ENCODE results near the gene SSBP4.

DNA sequence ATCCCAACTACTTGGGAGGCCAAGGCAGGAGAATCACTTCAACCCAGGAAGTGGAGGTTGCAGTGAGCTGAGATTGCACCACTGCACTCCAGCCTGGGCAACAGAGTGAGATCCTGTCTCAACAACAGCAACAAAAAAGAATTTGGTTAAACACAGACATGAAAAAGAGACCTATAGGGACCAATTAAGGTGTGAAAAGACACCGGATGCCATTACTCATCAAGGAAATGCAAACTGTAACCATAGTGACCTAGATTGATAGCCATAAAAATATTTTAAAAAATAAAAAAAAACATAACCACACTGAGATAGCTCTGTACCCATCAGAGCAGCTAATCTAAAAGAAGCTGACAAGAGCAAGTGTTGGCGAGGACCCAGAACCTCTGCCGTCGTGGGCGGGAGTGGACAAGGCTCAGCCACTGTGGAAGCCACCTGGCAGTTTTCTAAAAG is 55.8 kb downstream of the SSBP4 start:
- no peak for TF ChIP-seq GATA2 (IDR thresholded peaks at IDR 0.05; ENCODE audit: low read depth, low read length)
- no peak for TF ChIP-seq GATA3 (IDR thresholded peaks at IDR 0.05; ENCODE audit: low read depth, low read length)

All from SH-SY5Y (cell line).